ENCODE data around the gene MUC6. TPM values are rescaled to one million over a fixed set of nuclear protein-coding genes. Genes with fewer than 3 reads are reported as not detected.

Gene MUC6
- total RNA-seq, 4 donors from 2014 or later, result 0.19 TPM; not detected in 3

DNA sequence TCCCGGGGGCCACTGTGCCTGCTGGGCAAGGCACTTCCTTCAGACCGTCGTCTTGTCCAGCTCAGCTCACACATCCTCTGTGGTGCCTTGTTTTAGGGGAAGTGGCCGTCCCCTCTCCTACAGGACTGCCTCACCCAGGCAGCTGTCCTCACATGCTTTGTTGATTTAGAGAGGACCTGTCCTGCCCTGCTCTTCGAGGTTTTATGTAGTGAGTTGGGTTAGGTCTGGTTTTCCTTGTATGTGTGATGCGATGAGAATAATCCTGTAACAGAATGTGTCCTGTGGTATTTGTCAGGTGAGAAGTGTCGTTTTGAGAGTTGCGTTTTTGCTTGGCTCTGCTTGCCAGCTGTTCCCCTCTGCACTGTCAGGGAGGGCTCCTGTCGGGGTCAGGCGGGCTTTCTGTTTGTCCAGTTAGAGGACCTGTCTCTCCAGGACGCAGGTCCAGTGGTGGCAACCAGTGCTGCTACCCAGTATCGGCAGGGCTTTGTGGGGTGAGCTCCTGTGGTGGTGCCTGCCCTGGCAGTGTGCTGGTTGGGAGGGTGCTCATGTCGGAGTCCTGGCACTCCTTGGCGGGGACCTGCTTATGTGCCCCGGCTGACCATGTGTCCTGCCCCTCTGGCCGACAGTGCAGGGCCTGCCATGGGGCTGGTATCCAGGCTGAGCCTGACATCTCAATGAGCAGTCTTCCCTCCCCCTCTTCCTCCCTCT is 41.3 kb downstream of the MUC6 start:
- no peak for DNase-seq
- Histone ChIP-seq H3K4me3 (no peak overlapping the region), H3K27me3 (no peaks in the 10 kb centered on the region), H3K36me3 (peaks cover 31 to 91% (median 32%) of the 10 kb centered on the region in 3 donors), H3K4me1 (peaks cover 0 to 16% (median 3%) of the 10 kb centered on the region in 3 donors), H3K9me3 (no peaks in the 10 kb centered on the region), H3K27ac (no peak overlapping the region)
- intact Hi-C loops (cut with DNase I), result no loop called here
- 65 to 81% methylated on average over 5 to 8 of the region's 16 CpGs for WGBS, 2 donors
- no peak for TF ChIP-seq POLR2A (IDR thresholded peaks at IDR 0.05)
- TF ChIP-seq, protein P1, sequence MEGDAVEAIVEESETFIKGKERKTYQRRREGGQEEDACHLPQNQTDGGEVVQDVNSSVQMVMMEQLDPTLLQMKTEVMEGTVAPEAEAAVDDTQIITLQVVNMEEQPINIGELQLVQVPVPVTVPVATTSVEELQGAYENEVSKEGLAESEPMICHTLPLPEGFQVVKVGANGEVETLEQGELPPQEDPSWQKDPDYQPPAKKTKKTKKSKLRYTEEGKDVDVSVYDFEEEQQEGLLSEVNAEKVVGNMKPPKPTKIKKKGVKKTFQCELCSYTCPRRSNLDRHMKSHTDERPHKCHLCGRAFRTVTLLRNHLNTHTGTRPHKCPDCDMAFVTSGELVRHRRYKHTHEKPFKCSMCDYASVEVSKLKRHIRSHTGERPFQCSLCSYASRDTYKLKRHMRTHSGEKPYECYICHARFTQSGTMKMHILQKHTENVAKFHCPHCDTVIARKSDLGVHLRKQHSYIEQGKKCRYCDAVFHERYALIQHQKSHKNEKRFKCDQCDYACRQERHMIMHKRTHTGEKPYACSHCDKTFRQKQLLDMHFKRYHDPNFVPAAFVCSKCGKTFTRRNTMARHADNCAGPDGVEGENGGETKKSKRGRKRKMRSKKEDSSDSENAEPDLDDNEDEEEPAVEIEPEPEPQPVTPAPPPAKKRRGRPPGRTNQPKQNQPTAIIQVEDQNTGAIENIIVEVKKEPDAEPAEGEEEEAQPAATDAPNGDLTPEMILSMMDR (IDR thresholded peaks at IDR 0.05), result no peak

DNA sequence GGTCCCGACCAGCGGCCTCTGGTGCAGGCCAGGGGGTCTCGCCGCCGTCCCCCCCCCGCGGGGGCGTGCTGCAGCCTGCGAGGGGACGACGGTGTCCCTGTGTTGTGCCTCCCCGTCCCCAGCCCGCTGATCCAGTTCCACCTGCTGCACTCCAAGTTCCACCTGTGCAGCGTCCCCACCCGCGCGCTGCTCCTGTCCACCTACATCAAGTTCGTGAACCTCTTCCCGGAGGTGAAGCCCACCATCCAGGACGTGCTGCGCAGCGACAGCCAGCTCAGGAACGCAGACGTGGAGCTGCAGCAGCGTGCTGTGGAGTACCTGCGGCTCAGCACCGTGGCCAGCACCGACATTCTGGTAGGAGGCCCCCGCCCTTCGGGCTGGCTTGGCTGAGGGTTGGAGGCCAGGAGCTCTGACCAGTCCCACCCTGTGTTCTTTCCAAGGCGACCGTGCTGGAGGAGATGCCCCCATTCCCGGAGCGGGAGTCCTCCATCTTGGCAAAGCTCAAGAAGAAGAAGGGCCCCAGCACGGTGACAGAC is 42.8 kb downstream of the MUC6 start:
- H3K4me3 ChIP-seq, result no peak overlapping the region
- no peak overlapping the region for H3K27ac ChIP-seq
- no peaks in the 10 kb centered on the region for H3K9me3 ChIP-seq
- peaks cover 35 to 92% (median 44%) of the 10 kb centered on the region in 3 donors for H3K36me3 ChIP-seq
- WGBS, 2 donors, result 89 to 95% methylated on average over 12 to 13 of the region's 35 CpGs
- DNase-seq, result no peak
- intact Hi-C loops (cut with DNase I), result no loop called here
- peaks cover 0 to 16% (median 3%) of the 10 kb centered on the region in 3 donors for H3K4me1 ChIP-seq
- TF ChIP-seq, protein P1 (IDR thresholded peaks at IDR 0.05), result no peak
- no peak for TF ChIP-seq POLR2A (IDR thresholded peaks at IDR 0.05)
- no peaks in the 10 kb centered on the region for H3K27me3 ChIP-seq

DNA sequence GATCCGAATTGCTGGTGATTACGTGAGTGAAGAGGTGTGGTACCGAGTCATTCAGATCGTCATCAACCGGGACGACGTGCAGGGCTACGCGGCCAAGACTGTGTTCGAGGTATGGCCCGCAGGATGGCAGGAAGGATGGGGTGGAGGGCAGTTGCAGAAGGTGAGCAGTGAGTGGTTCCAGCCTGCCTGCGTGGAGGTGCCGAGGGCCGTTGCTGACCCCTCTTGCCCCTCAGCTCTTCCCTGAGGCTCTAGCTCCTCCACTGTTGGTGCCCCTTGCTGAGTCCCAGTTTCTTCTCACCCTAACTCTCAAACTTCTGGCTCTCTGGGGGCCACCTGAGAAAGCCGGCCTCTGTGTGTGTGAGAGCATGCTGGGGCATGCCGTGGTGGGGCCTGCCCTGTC is 43.9 kb downstream of the MUC6 start:
- 90 to 95% methylated on average over 10 to 11 of the region's 16 CpGs for whole genome bisulfite sequencing, 2 donors
- intact Hi-C loops (cut with DNase I), result no loop called here

GRCh38 chr11:991711-992307 is 44.7 kb downstream of the MUC6 start:
- intact Hi-C loops (cut with DNase I), result no loop called here
- WGBS, 2 donors, result 73 to 76% methylated on average over 13 to 20 of the region's 24 CpGs
- H3K9me3 ChIP-seq, result no peaks in the 10 kb centered on the region
- H3K4me1 ChIP-seq, result peaks cover 0 to 21% (median 6%) of the 10 kb centered on the region in 3 donors
- H3K36me3 ChIP-seq, result peaks cover 40 to 97% (median 60%) of the 10 kb centered on the region in 3 donors
- no peaks in the 10 kb centered on the region for H3K27me3 ChIP-seq
- H3K4me3 ChIP-seq, result no peak overlapping the region
- no peak overlapping the region for H3K27ac ChIP-seq
- TF ChIP-seq, protein P1 (IDR thresholded peaks at IDR 0.05), result no peak
- DNase-seq, result no peak

More for the DNA sequence above, 43.9 kb downstream of the MUC6 start:
- Histone ChIP-seq H3K27me3 (no peaks in the 10 kb centered on the region), H3K9me3 (no peaks in the 10 kb centered on the region), H3K4me1 (peaks cover 0 to 16% (median 3%) of the 10 kb centered on the region in 3 donors), H3K36me3 (peaks cover 40 to 97% (median 55%) of the 10 kb centered on the region in 3 donors), H3K4me3 (no peak overlapping the region), H3K27ac (no peak overlapping the region)
- no peak for TF ChIP-seq POLR2A (IDR thresholded peaks at IDR 0.05)
- TF ChIP-seq, protein P1 (IDR thresholded peaks at IDR 0.05), result no peak
- DNase-seq, result no peak

GRCh38 chr11:991034-991433 is 45.5 kb downstream of the MUC6 start:
- Histone ChIP-seq H3K27me3 (no peaks in the 10 kb centered on the region), H3K4me3 (no peak overlapping the region), H3K27ac (no peak overlapping the region), H3K4me1 (peaks cover 3 to 28% (median 13%) of the 10 kb centered on the region in 3 donors), H3K9me3 (no peaks in the 10 kb centered on the region), H3K36me3 (peaks cover 40 to 97% (median 68%) of the 10 kb centered on the region in 3 donors)
- 77 to 86% methylated on average over 3 to 7 of the region's 12 CpGs for WGBS, 2 donors
- intact Hi-C loops (cut with DNase I), result no loop called here
- no peak for DNase-seq
- no peak for TF ChIP-seq POLR2A (IDR thresholded peaks at IDR 0.05)
- TF ChIP-seq, protein P1 (IDR thresholded peaks at IDR 0.05), result no peak
